Neural cell (in vitro differentiated cells): Measurements from ENCODE around the gene VGLL2. TPM values are rescaled to one million over a fixed set of nuclear protein-coding genes. Genes with fewer than 3 reads are reported as not detected.

Experiments
- H2AFZ ChIP-seq: fragments of 200-600, 300-800 bp; sonication (generic), shearing (Covaris generic); 2 replicates; pipeline ENCODE4 v1.6.0; 2014; ENCODE audit warnings: low read depth, mild to moderate bottlenecking, antibody characterized with exemption, low read length, moderate library complexity
- H3F3A ChIP-seq: fragments of 200-600 bp; shearing (Covaris generic); 2 replicates; pipeline ENCODE4 v1.6.1; 2016; ENCODE audit warnings: mild to moderate bottlenecking, moderate library complexity, mixed read lengths, antibody characterized with exemption, low read length; ENCODE audit not compliant: insufficient read depth, poor library complexity, severe bottlenecking
- H3K27ac ChIP-seq: fragments of 200-600, 300-800 bp; sonication (generic), shearing (Covaris generic); 2 replicates; pipeline ENCODE4 v1.5.1; 2014; ENCODE audit warnings: mild to moderate bottlenecking, low read length, moderate library complexity
- H3K27me3 ChIP-seq: fragments of 300-800, 200-600 bp; sonication (generic), shearing (Covaris generic); 2 replicates; pipeline ENCODE4 v1.6.0; 2014; ENCODE audit warnings: mild to moderate bottlenecking, low read depth, low read length, moderate library complexity; ENCODE audit not compliant: insufficient read depth
- H3K36me3 ChIP-seq: fragments of 300-800, 200-600 bp; sonication (generic), shearing (Covaris generic); 2 replicates; pipeline ENCODE4 v1.5.1; 2014; ENCODE audit warnings: mild to moderate bottlenecking, antibody characterized with exemption, low read length, moderate library complexity; ENCODE audit not compliant: insufficient read depth
- H3K4me2 ChIP-seq: fragments of 300-800, 200-600 bp; sonication (generic), shearing (Covaris generic); 2 replicates; pipeline ENCODE4 v1.6.0; 2014; ENCODE audit warnings: mild to moderate bottlenecking, low read length
- H3K4me3 ChIP-seq: fragments of 300-800, 200-600 bp; sonication (generic), shearing (Covaris generic); 2 replicates; pipeline ENCODE4 v1.5.1; 2014; ENCODE audit warnings: mild to moderate bottlenecking, low read length, moderate library complexity
- H3K79me2 ChIP-seq: fragments of 200-600 bp; shearing (Covaris generic); replicated peaks from 2 replicates; pipeline ENCODE4 v1.6.0; 2014; ENCODE audit warnings: mild to moderate bottlenecking, low read length, moderate library complexity; ENCODE audit not compliant: insufficient read depth
- H3K9ac ChIP-seq: fragments of 300-800, 200-600 bp; sonication (generic), shearing (Covaris generic); 2 replicates; pipeline ENCODE4 v1.6.1; 2016; ENCODE audit warnings: mild to moderate bottlenecking, low read length, mixed read lengths
- H3K9me2 ChIP-seq: fragments of 200-600 bp; shearing (Covaris generic); 2 replicates; pipeline ENCODE4 v1.6.1; 2016; ENCODE audit warnings: mild to moderate bottlenecking, low read length, mixed read lengths; ENCODE audit not compliant: insufficient read depth
- H3K9me3 ChIP-seq: fragments of 200-600, 300-800 bp; sonication (generic), shearing (Covaris generic); 2 replicates; pipeline ENCODE4 v1.6.1; 2016; ENCODE audit warnings: mild to moderate bottlenecking, mixed run types, low read length, moderate library complexity, mixed read lengths
- H4K20me1 ChIP-seq: fragments of 200-600 bp; shearing (Covaris generic); 2 replicates; pipeline ENCODE4 v1.6.1; 2016; ENCODE audit warnings: mild to moderate bottlenecking, mixed run types; ENCODE audit not compliant: insufficient read depth
- EP300 ChIP-seq: fragments of 450-650 bp; conservative IDR thresholded peaks from 2 replicates; pipeline ENCODE4 v1.6.1; 2014; ENCODE audit warnings: antibody characterized with exemption, mild to moderate bottlenecking, moderate library complexity; ENCODE audit not compliant: poor library complexity, severe bottlenecking
- EZH2 ChIP-seq: fragments of 200-600, 300-800 bp; shearing (Covaris generic), sonication (generic); IDR thresholded peaks from 2 replicates; pipeline ENCODE4 v1.6.1; 2014; ENCODE audit warnings: antibody characterized with exemption, low read length, borderline replicate concordance, mild to moderate bottlenecking; ENCODE audit not compliant: insufficient read depth, poor library complexity, severe bottlenecking
- MXI1 ChIP-seq: fragments of 450-650 bp; conservative IDR thresholded peaks from 2 replicates; pipeline ENCODE4 v1.6.1; 2014; ENCODE audit warnings: antibody characterized with exemption, mild to moderate bottlenecking; ENCODE audit not compliant: poor library complexity, severe bottlenecking
- POLR2AphosphoS5 ChIP-seq: IDR thresholded peaks from 2 replicates; pipeline ENCODE4 v1.6.1; 2012
- RAD21 ChIP-seq: fragments of 450-650 bp; conservative IDR thresholded peaks from 2 replicates; pipeline ENCODE4 v1.6.1; 2014; ENCODE audit warnings: antibody characterized with exemption, mild to moderate bottlenecking, moderate library complexity
- SMC3 ChIP-seq: fragments of 450-650 bp; conservative IDR thresholded peaks from 2 replicates; pipeline ENCODE4 v1.6.1; 2014; ENCODE audit warnings: antibody characterized with exemption, mild to moderate bottlenecking, moderate library complexity; ENCODE audit not compliant: poor library complexity
- TAF1 ChIP-seq: IDR thresholded peaks from 2 replicates; pipeline ENCODE4 v1.6.1; 2012; ENCODE audit warnings: low read depth
- polyA plus RNA-seq: library from polyadenylated mRNA; depleted of rRNA; stranded (reverse); fragments of >200 nt; gene quantifications from 2 replicates; pipeline ENCODE4 v1.2.3, GENCODE V29; 2014
- TF ChIP-seq, protein P1 (sequence below): fragments of 450-650 bp; IDR thresholded peaks from 2 replicates; pipeline ENCODE4 v1.5.1; 2014; ENCODE audit warnings: antibody characterized with exemption, mild to moderate bottlenecking, moderate library complexity; ENCODE audit not compliant: poor library complexity, severe bottlenecking
- TF ChIP-seq, protein P2 (sequence below): IDR thresholded peaks from 2 replicates; pipeline ENCODE4 v1.6.1; 2012; ENCODE audit warnings: borderline replicate concordance

Gene VGLL2
- polyA plus RNA-seq, 1 donor from 2014 or later: not detected

DNA sequence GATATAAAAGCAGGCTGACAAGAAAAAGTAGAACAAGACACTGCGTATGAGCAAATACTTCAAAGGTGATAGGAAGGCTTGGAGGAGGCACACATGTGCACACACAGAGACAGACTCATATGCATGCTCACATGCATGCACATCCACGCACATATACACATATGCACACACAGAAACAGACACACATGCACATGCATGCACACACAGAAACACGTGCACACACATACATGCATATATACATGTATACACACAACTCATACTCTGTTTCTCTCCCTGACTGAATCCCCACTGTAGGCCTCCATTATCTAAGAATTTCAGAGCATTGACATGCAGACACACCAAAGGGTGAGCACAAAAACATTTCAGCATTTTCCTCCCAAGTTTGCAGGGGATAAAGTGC is 43.7 kb downstream of the VGLL2 start:
- no peak overlapping the region for H2AFZ ChIP-seq
- no peak overlapping the region for H3K4me3 ChIP-seq
- H3K27me3 ChIP-seq: no peaks in the 10 kb centered on the region

DNA sequence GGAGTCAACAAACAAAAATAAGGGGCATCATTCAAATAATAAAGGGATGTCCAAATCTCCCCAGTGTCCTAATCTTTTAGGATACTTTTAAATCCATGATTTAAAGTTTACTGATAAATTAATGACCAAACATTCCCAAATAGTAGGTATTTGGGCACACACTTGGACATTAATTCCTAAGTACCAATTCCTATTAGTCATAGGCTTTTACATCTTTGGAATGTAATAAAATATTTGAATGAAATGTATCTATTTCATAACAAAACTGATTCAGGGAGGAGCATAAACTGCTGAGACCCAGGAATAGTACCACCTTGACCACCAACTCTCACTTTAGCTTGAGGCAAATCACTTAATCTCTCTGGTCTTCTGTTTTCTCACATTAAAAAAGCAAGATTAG is 44.3 kb downstream of the VGLL2 start:
- H3K4me2 ChIP-seq: no peak overlapping the region
- H3K79me2 ChIP-seq: no peaks in the 10 kb centered on the region
- H3K27me3 ChIP-seq: no peaks in the 10 kb centered on the region
- TF ChIP-seq, protein P1, sequence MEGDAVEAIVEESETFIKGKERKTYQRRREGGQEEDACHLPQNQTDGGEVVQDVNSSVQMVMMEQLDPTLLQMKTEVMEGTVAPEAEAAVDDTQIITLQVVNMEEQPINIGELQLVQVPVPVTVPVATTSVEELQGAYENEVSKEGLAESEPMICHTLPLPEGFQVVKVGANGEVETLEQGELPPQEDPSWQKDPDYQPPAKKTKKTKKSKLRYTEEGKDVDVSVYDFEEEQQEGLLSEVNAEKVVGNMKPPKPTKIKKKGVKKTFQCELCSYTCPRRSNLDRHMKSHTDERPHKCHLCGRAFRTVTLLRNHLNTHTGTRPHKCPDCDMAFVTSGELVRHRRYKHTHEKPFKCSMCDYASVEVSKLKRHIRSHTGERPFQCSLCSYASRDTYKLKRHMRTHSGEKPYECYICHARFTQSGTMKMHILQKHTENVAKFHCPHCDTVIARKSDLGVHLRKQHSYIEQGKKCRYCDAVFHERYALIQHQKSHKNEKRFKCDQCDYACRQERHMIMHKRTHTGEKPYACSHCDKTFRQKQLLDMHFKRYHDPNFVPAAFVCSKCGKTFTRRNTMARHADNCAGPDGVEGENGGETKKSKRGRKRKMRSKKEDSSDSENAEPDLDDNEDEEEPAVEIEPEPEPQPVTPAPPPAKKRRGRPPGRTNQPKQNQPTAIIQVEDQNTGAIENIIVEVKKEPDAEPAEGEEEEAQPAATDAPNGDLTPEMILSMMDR: no peak
- TF ChIP-seq RAD21: no peak
- TF ChIP-seq EP300: no peak
- TF ChIP-seq MXI1: no peak
- TF ChIP-seq, protein P2, sequence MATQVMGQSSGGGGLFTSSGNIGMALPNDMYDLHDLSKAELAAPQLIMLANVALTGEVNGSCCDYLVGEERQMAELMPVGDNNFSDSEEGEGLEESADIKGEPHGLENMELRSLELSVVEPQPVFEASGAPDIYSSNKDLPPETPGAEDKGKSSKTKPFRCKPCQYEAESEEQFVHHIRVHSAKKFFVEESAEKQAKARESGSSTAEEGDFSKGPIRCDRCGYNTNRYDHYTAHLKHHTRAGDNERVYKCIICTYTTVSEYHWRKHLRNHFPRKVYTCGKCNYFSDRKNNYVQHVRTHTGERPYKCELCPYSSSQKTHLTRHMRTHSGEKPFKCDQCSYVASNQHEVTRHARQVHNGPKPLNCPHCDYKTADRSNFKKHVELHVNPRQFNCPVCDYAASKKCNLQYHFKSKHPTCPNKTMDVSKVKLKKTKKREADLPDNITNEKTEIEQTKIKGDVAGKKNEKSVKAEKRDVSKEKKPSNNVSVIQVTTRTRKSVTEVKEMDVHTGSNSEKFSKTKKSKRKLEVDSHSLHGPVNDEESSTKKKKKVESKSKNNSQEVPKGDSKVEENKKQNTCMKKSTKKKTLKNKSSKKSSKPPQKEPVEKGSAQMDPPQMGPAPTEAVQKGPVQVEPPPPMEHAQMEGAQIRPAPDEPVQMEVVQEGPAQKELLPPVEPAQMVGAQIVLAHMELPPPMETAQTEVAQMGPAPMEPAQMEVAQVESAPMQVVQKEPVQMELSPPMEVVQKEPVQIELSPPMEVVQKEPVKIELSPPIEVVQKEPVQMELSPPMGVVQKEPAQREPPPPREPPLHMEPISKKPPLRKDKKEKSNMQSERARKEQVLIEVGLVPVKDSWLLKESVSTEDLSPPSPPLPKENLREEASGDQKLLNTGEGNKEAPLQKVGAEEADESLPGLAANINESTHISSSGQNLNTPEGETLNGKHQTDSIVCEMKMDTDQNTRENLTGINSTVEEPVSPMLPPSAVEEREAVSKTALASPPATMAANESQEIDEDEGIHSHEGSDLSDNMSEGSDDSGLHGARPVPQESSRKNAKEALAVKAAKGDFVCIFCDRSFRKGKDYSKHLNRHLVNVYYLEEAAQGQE: no peak
- TF ChIP-seq TAF1: no peak
- TF ChIP-seq POLR2AphosphoS5: no peak
- TF ChIP-seq EZH2: no peak
- no peak for TF ChIP-seq SMC3
- H3F3A ChIP-seq: no peaks in the 10 kb centered on the region
- no peaks in the 10 kb centered on the region for H3K9me2 ChIP-seq
- H4K20me1 ChIP-seq: no peaks in the 10 kb centered on the region
- H3K36me3 ChIP-seq: no peaks in the 10 kb centered on the region
- H3K27ac ChIP-seq: no peak overlapping the region
- no peak overlapping the region for H3K4me3 ChIP-seq
- H3K9me3 ChIP-seq: no peaks in the 10 kb centered on the region
- H2AFZ ChIP-seq: no peak overlapping the region
- H3K9ac ChIP-seq: no peak overlapping the region

More for the DNA sequence above, 43.7 kb downstream of the VGLL2 start:
- Histone ChIP-seq H3K9me3 (no peaks in the 10 kb centered on the region), H3K27ac (no peak overlapping the region), H3K9me2 (no peaks in the 10 kb centered on the region), H3K4me2 (no peak overlapping the region), H3K36me3 (no peaks in the 10 kb centered on the region), H3K79me2 (no peaks in the 10 kb centered on the region), H4K20me1 (no peaks in the 10 kb centered on the region), H3K9ac (no peak overlapping the region), H3F3A (no peaks in the 10 kb centered on the region)
- TF ChIP-seq MXI1: no peak
- no peak for TF ChIP-seq POLR2AphosphoS5
- TF ChIP-seq RAD21: no peak
- TF ChIP-seq, protein P1: no peak
- no peak for TF ChIP-seq EZH2
- TF ChIP-seq SMC3: no peak
- TF ChIP-seq EP300: no peak
- TF ChIP-seq, protein P2: no peak
- TF ChIP-seq TAF1: no peak
